ENCODE data around the gene CHST9. TPM values are rescaled to one million over a fixed set of nuclear protein-coding genes. Genes with fewer than 3 reads are reported as not detected.

Gene CHST9
- total and polyA plus RNA-seq, 10 of the 15 experiments (the other 5 are each of a cell fraction or from before 2014, with no cell fraction given) = 0.34 TPM; not detected in 9

DNA sequence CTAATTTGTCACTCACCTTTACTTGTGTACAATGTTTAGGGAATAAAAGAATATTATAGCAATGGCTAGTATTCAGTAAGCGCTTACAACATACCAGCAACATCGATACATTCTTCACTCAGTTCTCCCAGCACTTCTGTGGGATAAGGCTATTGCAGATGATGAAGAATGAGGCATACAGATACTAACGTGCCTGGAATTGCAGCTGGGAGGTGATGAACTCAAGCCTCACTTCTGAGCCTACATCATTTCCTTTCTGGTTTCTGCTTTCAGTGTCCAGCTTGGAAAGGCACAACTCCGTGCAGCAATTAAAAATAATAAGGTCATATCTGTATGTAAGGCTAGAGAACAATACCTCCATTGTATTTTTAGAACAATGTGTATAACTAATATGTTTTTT, 224.2 kb downstream of the CHST9 start:
- no TSS peak for BruUV-seq (replicated peaks)
- in situ Hi-C loops (cut with MboI) (no loop called here), intact Hi-C loops (cut with micrococcal nuclease; ENCODE audit: unreplicated experiment) (no loop called here)
- ChIA-PET RAD21 (ENCODE audit: unreplicated experiment) (no interaction called here), CTCF (interaction anchor here (1.3 to 1.4 kb wide), 2 partner anchors 11 to 147 kb away, joined by 4 read pairs; no protein-coding TSS in a partner anchor), SMC1A (ENCODE audit: uncharacterized antibody, unreplicated experiment) (interaction anchor here (1.2 to 1.7 kb wide), 2 partner anchors 10 to 15 kb away, joined by 3 to 4 read pairs; no protein-coding TSS in a partner anchor), POLR2A (no interaction called here)
- ATAC-seq (no peak), FAIRE-seq (peak; percentile 62), DNase-seq (ENCODE audit: low read depth, low spot score) (no peak)
- no peaks in the 10 kb centered on the region for H3K79me2 ChIP-seq (ENCODE audit: control insufficient read depth, insufficient read depth, low read length)
- no peak overlapping the region for H3K27ac ChIP-seq (ENCODE audit: control insufficient read depth, insufficient read depth)
- no peak overlapping the region for H3K4me3 ChIP-seq
- H4K20me1 ChIP-seq (ENCODE audit: control insufficient read depth, insufficient read depth) = no peaks in the 10 kb centered on the region
- 48% methylated on average over 4 of the region's 4 CpGs for WGBS (ENCODE audit: insufficient coverage, insufficient replicate concordance, low lambda C conversion rate, missing lambda C conversion rate)
- no peak overlapping the region for H3K4me2 ChIP-seq (ENCODE audit: control insufficient read depth, insufficient read depth)
- no peaks in the 10 kb centered on the region for H3K9me3 ChIP-seq (replicated peaks; ENCODE audit: control insufficient read depth, insufficient read depth, low read length)
- H3K4me1 ChIP-seq (ENCODE audit: control insufficient read depth, insufficient read depth, low read length) = no peaks in the 10 kb centered on the region
- TF ChIP-seq WRNIP1 (IDR thresholded peaks at IDR 0.05; ENCODE audit: borderline replicate concordance, low read depth, low read length) (no peak), BCL11A (IDR thresholded peaks at IDR 0.05; ENCODE audit: low read depth, low read length) (no peak), LARP7 (IDR thresholded peaks at IDR 0.05) (no peak), MEF2A (IDR thresholded peaks at IDR 0.05; ENCODE audit: insufficient read depth, low read depth, low read length) (no peak), MXI1 (IDR thresholded peaks at IDR 0.05; ENCODE audit: low read depth, low read length) (no peak), YBX1 (IDR thresholded peaks at IDR 0.05) (no peak), PAX5 (IDR thresholded peaks at IDR 0.05; ENCODE audit: borderline replicate concordance, low read depth, low read length) (no peak), TCF3 (IDR thresholded peaks at IDR 0.05; ENCODE audit: borderline replicate concordance, insufficient read depth, low read depth, low read length) (no peak), CHD4 (IDR thresholded peaks at IDR 0.05) (no peak)
- no peak overlapping the region for H3K9ac ChIP-seq (ENCODE audit: control insufficient read depth, insufficient read depth, low read length)
- no peaks in the 10 kb centered on the region for H3K27me3 ChIP-seq (replicated peaks in 1 of 2; ENCODE audit: control insufficient read depth in 2 of 2, insufficient read depth in 2 of 2, low read length in 1 of 2)
- no peak overlapping the region for H2AFZ ChIP-seq (ENCODE audit: control insufficient read depth, low read depth, low read length)
- H3K36me3 ChIP-seq (ENCODE audit: control insufficient read depth in 2 of 2, insufficient read depth in 2 of 2, low read length in 1 of 2) = no peaks in the 10 kb centered on the region

DNA sequence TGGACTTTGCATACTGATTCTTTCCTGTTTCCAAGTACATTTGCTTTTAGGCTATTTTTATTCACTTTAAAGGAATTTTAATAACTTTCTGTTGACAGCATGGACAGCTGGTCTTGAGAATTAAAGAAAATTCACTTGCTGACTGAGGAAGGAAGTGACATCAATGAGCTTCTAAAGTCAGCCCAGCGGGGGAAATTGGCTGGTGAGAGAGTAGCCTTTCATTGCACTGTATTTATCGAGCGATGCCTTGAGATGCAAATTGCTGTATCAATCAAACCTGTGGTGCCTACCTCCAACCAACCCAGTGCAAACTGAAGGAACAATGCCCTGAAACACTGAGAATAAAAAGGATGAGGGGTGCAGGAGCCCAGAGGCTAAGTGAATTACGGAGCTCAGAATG, 228.2 kb downstream of the CHST9 start:
- H3K9ac ChIP-seq (ENCODE audit: control insufficient read depth, insufficient read depth, low read length) = no peak overlapping the region
- H3K4me3 ChIP-seq = no peak overlapping the region
- TF ChIP-seq JUND (IDR thresholded peaks at IDR 0.05; ENCODE audit: low read depth, low read length) = no peak
- no peak for TF ChIP-seq NFYB (IDR thresholded peaks at IDR 0.05; ENCODE audit: insufficient read depth, low read depth, low read length)
- TF ChIP-seq ATF7 (IDR thresholded peaks at IDR 0.05; ENCODE audit: low read depth) = no peak
- TF ChIP-seq, protein P1, sequence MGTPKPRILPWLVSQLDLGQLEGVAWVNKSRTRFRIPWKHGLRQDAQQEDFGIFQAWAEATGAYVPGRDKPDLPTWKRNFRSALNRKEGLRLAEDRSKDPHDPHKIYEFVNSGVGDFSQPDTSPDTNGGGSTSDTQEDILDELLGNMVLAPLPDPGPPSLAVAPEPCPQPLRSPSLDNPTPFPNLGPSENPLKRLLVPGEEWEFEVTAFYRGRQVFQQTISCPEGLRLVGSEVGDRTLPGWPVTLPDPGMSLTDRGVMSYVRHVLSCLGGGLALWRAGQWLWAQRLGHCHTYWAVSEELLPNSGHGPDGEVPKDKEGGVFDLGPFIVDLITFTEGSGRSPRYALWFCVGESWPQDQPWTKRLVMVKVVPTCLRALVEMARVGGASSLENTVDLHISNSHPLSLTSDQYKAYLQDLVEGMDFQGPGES (IDR thresholded peaks at IDR 0.05) = no peak
- TF ChIP-seq SIX5 (IDR thresholded peaks at IDR 0.05; ENCODE audit: low read depth, low read length, severe bottlenecking) = no peak
- no peak for TF ChIP-seq SRF (IDR thresholded peaks at IDR 0.05; ENCODE audit: low read depth in 2 of 2, low read length in 2 of 2)
- TF ChIP-seq GATAD2B (conservative IDR thresholded peaks at IDR 0.05; ENCODE audit: low read depth) = no peak
- FAIRE-seq (no peak), ATAC-seq (no peak), DNase-seq (ENCODE audit: low read depth, low spot score) (no peak)
- no peaks in the 10 kb centered on the region for H3K9me3 ChIP-seq (replicated peaks; ENCODE audit: control insufficient read depth, insufficient read depth, low read length)
- H2AFZ ChIP-seq (ENCODE audit: control insufficient read depth, low read depth, low read length) = peak overlapping the region; percentile 1; the same call in 1 of the 2 replicates
- H3K27me3 ChIP-seq (replicated peaks in 1 of 2; ENCODE audit: control insufficient read depth in 2 of 2, insufficient read depth in 2 of 2, low read length in 1 of 2) = no peaks in the 10 kb centered on the region
- ChIA-PET RAD21 (ENCODE audit: unreplicated experiment) (interaction anchor here (1.0 kb wide), 1 partner anchor 12 kb away, joined by 5 read pairs; no protein-coding TSS in a partner anchor), SMC1A (ENCODE audit: uncharacterized antibody, unreplicated experiment) (no interaction called here), POLR2A (no interaction called here), CTCF (no interaction called here)
- BruUV-seq (replicated peaks) = no TSS peak
- no peak overlapping the region for H3K27ac ChIP-seq (ENCODE audit: control insufficient read depth, insufficient read depth)
- WGBS (ENCODE audit: insufficient coverage, insufficient replicate concordance, low lambda C conversion rate, missing lambda C conversion rate) = 20% methylated on average over 4 of the region's 4 CpGs
- H4K20me1 ChIP-seq (ENCODE audit: control insufficient read depth, insufficient read depth) = no peaks in the 10 kb centered on the region
- H3K4me2 ChIP-seq (ENCODE audit: control insufficient read depth, insufficient read depth) = no peak overlapping the region
- intact Hi-C loops (cut with micrococcal nuclease; ENCODE audit: unreplicated experiment) (no loop called here), in situ Hi-C loops (cut with MboI) (no loop called here)
- H3K36me3 ChIP-seq (ENCODE audit: control insufficient read depth in 2 of 2, insufficient read depth in 2 of 2, low read length in 1 of 2) = no peaks in the 10 kb centered on the region
- no peaks in the 10 kb centered on the region for H3K79me2 ChIP-seq (ENCODE audit: control insufficient read depth, insufficient read depth, low read length)
- no peaks in the 10 kb centered on the region for H3K4me1 ChIP-seq (ENCODE audit: control insufficient read depth, insufficient read depth, low read length)

Data from GM12878 (cell line).